LNCaP clone FGC (cell line): Measurements from ENCODE around the gene SCAF11.

Source experiments
- DNase-seq: peaks from one replicate; pipeline ENCODE4 v3.0.0-alpha.2; 2011; ENCODE audit warnings: low read depth
- H3K4me3 ChIP-seq: 2 replicates; pipeline ENCODE4 v1.5.1; 2011; ENCODE audit warnings: mild to moderate bottlenecking, low read depth, low read length, control low read depth
- TF ChIP-seq, protein P1 (sequence below): IDR thresholded peaks from 2 replicates; pipeline ENCODE4 v1.5.1; 2012; ENCODE audit warnings: mild to moderate bottlenecking; ENCODE audit not compliant: control insufficient read depth, insufficient read depth; ENCODE audit errors: extremely low read depth

Gene SCAF11

DNA sequence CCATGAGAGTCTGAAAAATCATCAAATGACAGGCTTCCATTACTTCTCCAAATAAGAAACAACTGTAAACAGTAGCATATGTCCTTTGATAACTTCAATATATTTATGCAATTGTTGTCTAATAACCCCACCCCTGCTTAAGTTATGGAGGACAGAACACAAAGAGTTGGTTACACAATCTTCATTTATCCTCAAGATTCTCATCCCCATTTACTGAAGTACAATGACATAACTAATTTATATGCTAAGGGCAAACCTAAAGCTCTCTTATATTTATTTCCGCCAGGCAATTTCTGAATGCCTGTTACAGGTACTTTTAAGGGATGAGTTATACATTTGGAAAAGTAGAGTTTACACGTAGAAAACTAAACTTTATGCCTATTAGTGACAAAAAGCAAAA is 12.3 kb downstream of the SCAF11 start:
- TF ChIP-seq, protein P1, sequence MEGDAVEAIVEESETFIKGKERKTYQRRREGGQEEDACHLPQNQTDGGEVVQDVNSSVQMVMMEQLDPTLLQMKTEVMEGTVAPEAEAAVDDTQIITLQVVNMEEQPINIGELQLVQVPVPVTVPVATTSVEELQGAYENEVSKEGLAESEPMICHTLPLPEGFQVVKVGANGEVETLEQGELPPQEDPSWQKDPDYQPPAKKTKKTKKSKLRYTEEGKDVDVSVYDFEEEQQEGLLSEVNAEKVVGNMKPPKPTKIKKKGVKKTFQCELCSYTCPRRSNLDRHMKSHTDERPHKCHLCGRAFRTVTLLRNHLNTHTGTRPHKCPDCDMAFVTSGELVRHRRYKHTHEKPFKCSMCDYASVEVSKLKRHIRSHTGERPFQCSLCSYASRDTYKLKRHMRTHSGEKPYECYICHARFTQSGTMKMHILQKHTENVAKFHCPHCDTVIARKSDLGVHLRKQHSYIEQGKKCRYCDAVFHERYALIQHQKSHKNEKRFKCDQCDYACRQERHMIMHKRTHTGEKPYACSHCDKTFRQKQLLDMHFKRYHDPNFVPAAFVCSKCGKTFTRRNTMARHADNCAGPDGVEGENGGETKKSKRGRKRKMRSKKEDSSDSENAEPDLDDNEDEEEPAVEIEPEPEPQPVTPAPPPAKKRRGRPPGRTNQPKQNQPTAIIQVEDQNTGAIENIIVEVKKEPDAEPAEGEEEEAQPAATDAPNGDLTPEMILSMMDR: no peak
- no peak overlapping the region for H3K4me3 ChIP-seq
- no peak for DNase-seq

DNA sequence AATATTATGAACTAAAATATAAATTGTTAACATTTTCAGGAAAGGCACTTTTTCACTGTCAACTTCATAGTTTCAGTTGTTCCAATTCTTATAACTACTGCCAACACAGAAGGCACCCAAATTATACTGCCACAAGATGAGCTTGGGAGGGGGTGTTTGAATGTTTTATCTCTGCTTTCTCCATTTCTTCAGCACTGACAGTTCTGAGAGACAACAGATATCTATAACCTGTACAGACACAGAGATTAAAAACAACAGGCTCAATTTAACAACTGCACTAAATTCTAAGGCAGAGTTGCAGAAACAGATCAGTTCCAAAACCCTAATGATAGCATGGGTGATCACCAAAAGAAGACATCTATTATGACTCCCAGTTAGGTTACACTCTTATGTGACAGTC is 12.8 kb downstream of the SCAF11 start:
- TF ChIP-seq, protein P1: no peak
- no peak for DNase-seq
- no peak overlapping the region for H3K4me3 ChIP-seq

DNA sequence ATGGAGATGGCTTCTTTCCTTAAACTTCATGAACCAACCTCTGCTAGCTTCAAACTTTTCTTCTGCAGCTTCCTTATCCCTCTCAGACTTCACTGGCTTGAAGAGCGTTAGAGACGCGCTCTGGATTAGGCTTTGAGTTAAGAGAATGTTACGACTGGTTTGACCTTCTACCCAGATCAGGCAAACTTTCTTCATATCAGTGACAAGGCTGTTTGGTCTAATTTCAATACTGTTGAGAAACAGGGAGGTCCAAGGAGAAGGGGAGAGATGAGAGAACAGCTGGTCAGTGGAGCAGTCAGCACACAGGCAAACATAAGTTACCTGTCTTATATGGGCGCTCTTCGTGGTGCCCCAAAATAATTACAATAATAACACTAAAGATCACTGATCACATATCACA is 14.9 kb downstream of the SCAF11 start:
- H3K4me3 ChIP-seq: no peak overlapping the region
- TF ChIP-seq, protein P1: no peak
- DNase-seq: no peak

DNA sequence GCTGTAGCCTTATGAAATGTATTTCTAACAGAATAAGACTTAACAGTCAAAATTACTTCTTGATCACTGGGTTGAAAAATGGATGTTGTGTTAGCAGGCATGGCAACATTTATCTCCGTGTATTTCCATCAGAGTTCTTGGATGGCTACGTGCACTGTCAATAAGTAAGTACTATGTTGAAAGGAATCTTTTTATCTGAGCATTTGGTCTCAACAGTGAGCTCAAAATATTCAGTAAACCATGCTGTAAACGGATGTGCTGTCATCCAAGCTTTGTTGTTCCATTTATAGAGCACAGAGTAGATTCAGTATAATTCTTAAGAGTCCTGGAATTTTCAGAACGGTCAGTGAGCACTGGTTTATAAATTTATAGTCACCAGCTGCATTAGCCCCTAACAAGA is 15.5 kb downstream of the SCAF11 start:
- DNase-seq: no peak
- H3K4me3 ChIP-seq: no peak overlapping the region
- TF ChIP-seq, protein P1: no peak

DNA sequence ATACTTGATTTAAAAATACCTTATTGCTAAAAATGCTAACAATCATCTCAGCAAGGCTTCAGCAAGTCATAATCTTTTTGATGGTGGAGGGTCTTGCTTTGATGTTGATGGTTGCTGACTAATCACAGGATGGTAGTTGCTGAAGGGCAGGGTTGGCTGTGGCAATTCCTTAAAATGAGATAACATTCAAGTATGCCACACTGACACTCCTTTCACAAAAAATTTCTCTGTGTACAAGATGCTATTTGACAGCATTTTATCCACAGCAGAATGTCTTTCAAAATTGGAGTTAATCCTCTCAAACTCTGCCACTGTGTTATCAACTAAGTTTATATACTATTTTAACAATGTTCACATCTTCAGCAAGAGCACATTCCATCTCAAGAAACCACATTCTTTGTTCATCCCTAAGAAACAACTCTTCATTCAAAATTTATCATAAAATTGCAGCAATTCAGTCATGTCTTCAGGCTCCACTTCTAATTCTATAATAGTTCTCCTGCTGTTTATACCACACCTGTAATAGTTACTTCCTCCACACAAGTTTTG is 16.1 kb downstream of the SCAF11 start:
- DNase-seq: no peak
- no peak overlapping the region for H3K4me3 ChIP-seq
- TF ChIP-seq, protein P1: no peak

DNA sequence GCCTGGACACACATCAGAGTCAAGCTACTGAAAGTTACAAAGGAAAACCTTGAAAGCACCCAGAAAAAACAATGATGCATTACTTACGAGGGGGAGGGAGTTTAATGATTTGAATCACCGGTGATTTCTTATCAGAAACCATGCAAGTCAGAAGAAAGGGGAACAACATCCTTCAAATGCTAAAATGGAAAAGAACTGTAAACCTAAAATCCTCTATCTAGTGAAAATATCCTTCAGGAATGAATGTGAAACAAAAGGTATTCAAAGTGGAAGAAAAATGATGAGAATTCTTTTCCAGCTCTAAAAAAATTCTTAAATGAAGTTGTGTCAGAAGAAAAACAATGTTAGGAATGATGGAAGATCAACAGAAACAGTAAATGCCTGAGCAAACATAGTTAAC is 16.8 kb downstream of the SCAF11 start:
- TF ChIP-seq, protein P1: no peak
- no peak overlapping the region for H3K4me3 ChIP-seq
- no peak for DNase-seq

DNA sequence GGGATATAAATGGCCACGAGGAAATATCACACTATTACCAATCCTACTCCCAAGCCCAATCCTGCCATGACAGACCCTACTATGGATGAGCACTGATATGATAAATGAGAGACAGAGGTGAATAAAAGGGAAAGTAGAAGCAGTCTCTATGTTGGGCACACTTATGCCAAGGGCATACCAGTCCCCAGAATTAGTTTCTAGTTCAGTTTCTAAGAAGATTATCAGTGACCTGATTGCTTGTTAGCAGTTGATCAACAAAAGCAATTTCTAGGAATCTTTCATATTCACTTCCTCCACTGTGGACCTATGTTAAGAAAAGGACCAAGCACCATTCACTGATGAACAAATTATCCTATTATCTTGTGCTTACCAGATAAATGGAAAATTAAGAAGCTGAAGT is 20.0 kb downstream of the SCAF11 start:
- no peak overlapping the region for H3K4me3 ChIP-seq
- TF ChIP-seq, protein P1: no peak
- DNase-seq: no peak
